ENCODE measurements around the gene FBXL7. TPM values are rescaled to one million over a fixed set of nuclear protein-coding genes. Genes with fewer than 3 reads are reported as not detected.

FBXL7 gene
- total and polyA plus RNA-seq, 2 of the 8 experiments (the other 6 are each of a cell fraction or from before 2014, with no cell fraction given) = 17.7 to 17.8 TPM

- Histone ChIP-seq H2AK5ac (ENCODE audit: low read depth, low read length) (no peak overlapping the region), H3K4me3 (ENCODE audit: extremely low read depth in 1 of 4, insufficient read depth in 2 of 4, low read depth in 3 of 4, low read length in 4 of 4) (no peak overlapping the region), H2BK5ac (ENCODE audit: low read depth, low read length) (no peak overlapping the region), H3K14ac (ENCODE audit: insufficient read length) (no peak overlapping the region), H2BK12ac (ENCODE audit: low read depth, low read length) (no peak overlapping the region), H3K23me2 (ENCODE audit: low read depth, low read length) (no peaks in the 10 kb centered on the region), H3K36me3 (ENCODE audit: control insufficient read depth in 2 of 4, insufficient read depth in 4 of 4, low read length in 3 of 4) (no peaks in the 10 kb centered on the region; a peak in 2 of 8 replicates), H3K4me1 (replicated peaks in 1 of 4; ENCODE audit: control insufficient read depth in 3 of 4, insufficient read depth in 4 of 4, low read length in 3 of 4) (peaks cover 0 to 2% (median 1%) of the 10 kb centered on the region in 4 experiments; a peak in 2 of 7 replicates), H2BK15ac (ENCODE audit: low read length) (no peak overlapping the region), H4K8ac (ENCODE audit: extremely low read depth, insufficient read depth, low read length) (no peak overlapping the region), H2BK120ac (replicated peaks; ENCODE audit: low read depth, low read length) (no peak overlapping the region), H3K79me2 (ENCODE audit: control insufficient read depth in 1 of 2, insufficient read depth in 2 of 2, low read length in 2 of 2) (no peaks in the 10 kb centered on the region), H3K27me3 (replicated peaks in 1 of 4; ENCODE audit: control insufficient read depth in 3 of 4, extremely low read depth in 1 of 4, insufficient read depth in 3 of 4, low read length in 3 of 4) (no peaks in the 10 kb centered on the region), H3K27ac (ENCODE audit: low read depth, low read length) (no peak overlapping the region), H4K20me1 (replicated peaks in 1 of 2; ENCODE audit: control insufficient read depth in 1 of 2, insufficient read depth in 2 of 2, low read length in 2 of 2) (no peaks in the 10 kb centered on the region), H3K79me1 (ENCODE audit: low read depth, low read length) (no peaks in the 10 kb centered on the region; the same call in 1 of the 2 replicates), H2BK20ac (ENCODE audit: low read length) (no peak overlapping the region), H3K23ac (ENCODE audit: insufficient read length) (no peak overlapping the region), H3K9ac (replicated peaks in 1 of 4; ENCODE audit: extremely low read depth in 1 of 4, low read depth in 3 of 4, low read length in 3 of 4) (no peak overlapping the region), H3K9me3 (ENCODE audit: insufficient read depth in 2 of 2, low read depth in 1 of 2, low read length in 1 of 2) (no peaks in the 10 kb centered on the region), H3K18ac (ENCODE audit: extremely low read depth, low read length) (no peak overlapping the region), H3K4me2 (ENCODE audit: insufficient read depth in 1 of 2, low read depth in 2 of 2, low read length in 2 of 2) (no peak overlapping the region), H4K5ac (ENCODE audit: insufficient read length, low read depth, low read length) (no peak overlapping the region), H3K4ac (replicated peaks; ENCODE audit: insufficient read length, low read depth, low read length) (no peak overlapping the region), H3K56ac (replicated peaks; ENCODE audit: insufficient read length, low read depth, low read length) (no peak overlapping the region), H2AFZ (ENCODE audit: low read length) (no peak overlapping the region), H4K91ac (replicated peaks; ENCODE audit: insufficient read length, low read length) (no peak overlapping the region)
- ChIA-PET CTCF (ENCODE audit: partially characterized antibody) (interaction anchor here (0.7 kb wide), 1 partner anchor 523 kb away, joined by 3 read pairs; no protein-coding TSS in a partner anchor), POLR2A (ENCODE audit: partially characterized antibody) (interaction anchor here (1.1 kb wide), 1 partner anchor 14 kb away, joined by 3 read pairs; no protein-coding TSS in a partner anchor)
- 94% methylated on average over 6 of the region's 6 CpGs; no CpG with 5 or more reads in 1 of the 2 experiments for WGBS, 2 experiments (ENCODE audit: extremely low coverage in 1 of 2, insufficient coverage in 1 of 2, insufficient read length in 1 of 2, insufficient replicate concordance in 2 of 2, low coverage in 1 of 2, low lambda C conversion rate in 2 of 2, missing lambda C conversion rate in 1 of 2)
- DNase-seq (ENCODE audit: low read depth in 1 of 2, low spot score in 2 of 2) = no peak
- FAIRE-seq = no peak
- TF ChIP-seq JUN (IDR thresholded peaks at IDR 0.05; ENCODE audit: low read depth, low read length) (no peak), EZH2 (IDR thresholded peaks at IDR 0.05; ENCODE audit: low read depth, low read length, severe bottlenecking) (no peak), POLR2A (IDR thresholded peaks at IDR 0.05; ENCODE audit: control extremely low read depth in 1 of 2, low read depth in 2 of 2, low read length in 2 of 2) (no peak), BRCA1 (IDR thresholded peaks at IDR 0.05; ENCODE audit: low read depth, low read length) (no peak), KDM5A (IDR thresholded peaks at IDR 0.05; ENCODE audit: low read length) (no peak), TAF7 (optimal IDR thresholded peaks at IDR 0.05; ENCODE audit: borderline replicate concordance, low read depth, low read length) (no peak), HDAC2 (IDR thresholded peaks at IDR 0.05; ENCODE audit: borderline replicate concordance in 1 of 2, low read depth in 2 of 2, low read length in 2 of 2) (no peak), CBX5 (IDR thresholded peaks at IDR 0.05; ENCODE audit: low read depth, low read length) (no peak), SUZ12 (IDR thresholded peaks at IDR 0.05; ENCODE audit: low read length) (no peak), SP4 (IDR thresholded peaks at IDR 0.05; ENCODE audit: low read length) (no peak), SIRT6 (IDR thresholded peaks at IDR 0.05; ENCODE audit: low read length) (no peak), CTCF (IDR thresholded peaks at IDR 0.05; ENCODE audit: control extremely low read depth in 1 of 3, insufficient read depth in 1 of 3, low read depth in 1 of 3, low read length in 3 of 3) (no peak)
Observed at GRCh38 chr5:15898641-15899040, 398.7 kb downstream of the FBXL7 start.

Data from H1 (cell line).